Measurements from ENCODE around the gene RAB29.

Gene RAB29

GRCh38 chr1:205719015-205719414, 56.3 kb downstream of the RAB29 start:
- DNase-seq, result no peak
